Caco-2 (cell line): ENCODE data around the gene PRPF19. TPM values are rescaled to one million over a fixed set of nuclear protein-coding genes. Genes with fewer than 3 reads are reported as not detected.

Experiments
- BruUV-seq: library from RNA; stranded (reverse); fragments of 400-500 nt; replicated peaks from 2 replicates; lab custom pipeline; 2021; lab: Mats Ljungman, UMichigan
- CTCF ChIA-PET: fragments of 300-600 bp; sonication (Branson Sonifier 250); formaldehyde crosslinking; loops from one replicate; lab custom pipeline; 2022; ENCODE audit warnings: antibody characterized with exemption; lab: Charles Lee
- POLR2A ChIA-PET: fragments of 300-600 bp; sonication (Branson Sonifier 250); formaldehyde crosslinking; loops from one replicate; lab custom pipeline; 2022; ENCODE audit warnings: antibody characterized with exemption; lab: Charles Lee
- DNase-seq, 2 experiments: peaks; one replicate each; pipeline versions ENCODE4 v3.0.0 to v3.0.0-alpha.2; 2020 to 2022
- H3K27me3 ChIP-seq: replicated peaks from 2 replicates; pipeline ENCODE4 v1.6.0; 2011; ENCODE audit warnings: low read length; ENCODE audit not compliant: control insufficient read depth, insufficient read depth
- H3K36me3 ChIP-seq: 2 replicates; pipeline ENCODE4 v1.5.1; 2011; ENCODE audit warnings: low read length; ENCODE audit not compliant: control insufficient read depth, insufficient read depth
- H3K4me1 ChIP-seq: fragments of 250-450 bp; sonication (Bioruptor Pico); 2 replicates; pipeline ENCODE4 v1.5.1; 2020; ENCODE audit warnings: mild to moderate bottlenecking
- H3K4me3 ChIP-seq: 2 replicates; pipeline ENCODE4 v1.5.1; 2011; ENCODE audit warnings: low read depth, mild to moderate bottlenecking, control low read depth, low read length
- H3K9me3 ChIP-seq: fragments of 250-450 bp; sonication (Bioruptor Pico); 2 replicates; pipeline ENCODE4 v1.5.1; 2020; ENCODE audit warnings: mild to moderate bottlenecking, moderate library complexity
- H3K27ac Mint-ChIP-seq: one replicate; pipeline ENCODE4 v1.8.0; 2022; ENCODE audit warnings: mixed read lengths; ENCODE audit not compliant: unreplicated experiment
- H3K27me3 Mint-ChIP-seq: one replicate; pipeline ENCODE4 v1.8.0; 2022; ENCODE audit warnings: mixed read lengths; ENCODE audit not compliant: insufficient read depth, unreplicated experiment
- H3K36me3 Mint-ChIP-seq: one replicate; pipeline ENCODE4 v1.8.0; 2022; ENCODE audit warnings: mild to moderate bottlenecking, mixed read lengths; ENCODE audit not compliant: insufficient read depth, unreplicated experiment
- H3K4me1 Mint-ChIP-seq: one replicate; pipeline ENCODE4 v1.8.0; 2022; ENCODE audit warnings: low read depth, mixed read lengths; ENCODE audit not compliant: unreplicated experiment
- H3K4me3 Mint-ChIP-seq: one replicate; pipeline ENCODE4 v1.8.0; 2022; ENCODE audit warnings: mild to moderate bottlenecking, moderate library complexity, mixed read lengths; ENCODE audit not compliant: unreplicated experiment
- H3K9me3 Mint-ChIP-seq: one replicate; pipeline ENCODE4 v1.8.0; 2022; ENCODE audit warnings: mixed read lengths; ENCODE audit not compliant: unreplicated experiment
- CTCF ChIP-seq, 2 experiments: fragments of 200-600 bp in 1 of 2; IDR thresholded peaks; 1 replicate in 1 of 2; 2 replicates in 1 of 2; pipeline versions ENCODE4 v1.5.1 to v1.8.0; 2011 to 2022; ENCODE audit warnings: antibody characterized with exemption in 1 of 2, control low read depth in 1 of 2, inconsistent platforms in 1 of 2, low read depth in 1 of 2, low read length in 1 of 2, mild to moderate bottlenecking in 1 of 2, moderate library complexity in 1 of 2; ENCODE audit not compliant: insufficient read depth in 1 of 2, severe bottlenecking in 1 of 2, unreplicated experiment in 1 of 2
- intact Hi-C: fragments of 100-400 bp; cut with micrococcal nuclease; formaldehyde crosslinking; loops from one replicate; pipeline ENCODE4 v1.10.0; 2022; ENCODE audit not compliant: unreplicated experiment
- total RNA-seq: library from RNA; stranded (reverse); gene quantifications from 2 replicates; pipeline ENCODE4 v1.2.3, GENCODE V29; 2022

PRPF19 gene
- total RNA-seq, 1 experiment from 2014 or later: 183 TPM

- Histone ChIP-seq H3K9me3 (no peaks in the 10 kb centered on the region), H3K27me3 (no peaks in the 10 kb centered on the region), H3K4me3 (no peak overlapping the region), H3K4me1 (no peaks in the 10 kb centered on the region), H3K36me3 (no peaks in the 10 kb centered on the region)
- TF ChIP-seq CTCF (IDR thresholded peaks at IDR 0.05; ENCODE audit: insufficient read depth in 1 of 2, low read depth in 1 of 2, low read length in 1 of 2, severe bottlenecking in 1 of 2, unreplicated experiment in 1 of 2): no peak
- Mint-ChIP-seq H3K9me3 (no peaks in the 10 kb centered on the region), H3K27ac (no peak overlapping the region), H3K27me3 (no peaks in the 10 kb centered on the region), H3K4me3 (no peak overlapping the region), H3K36me3 (no peaks in the 10 kb centered on the region), H3K4me1 (peaks cover 7% of the 10 kb centered on the region)
- no TSS peak for BruUV-seq
- ChIA-PET POLR2A (interaction anchor here (0.5 kb wide), 1 partner anchor 61 kb away, joined by 5 read pairs; no protein-coding TSS in a partner anchor), CTCF (interaction anchor here (0.7 to 1.4 kb wide), 3 partner anchors 19 to 249 kb away, joined by 3 to 4 read pairs (median 3); no protein-coding TSS in a partner anchor)
- intact Hi-C loops: no loop called here
- DNase-seq: no peak
Observed at GRCh38 chr11:60867871-60868681, 38.3 kb downstream of the PRPF19 start.

- Mint-ChIP-seq H3K27me3 (peaks cover 4% of the 10 kb centered on the region), H3K9me3 (no peaks in the 10 kb centered on the region), H3K36me3 (no peaks in the 10 kb centered on the region), H3K27ac (no peak within 1 kb of the TSS), H3K4me3 (no peak within 1 kb of the TSS), H3K4me1 (peaks cover 7% of the 10 kb centered on the region)
- no TSS peak for BruUV-seq
- no peaks in the 10 kb centered on the region for H3K36me3 ChIP-seq
- H3K27me3 ChIP-seq: no peaks in the 10 kb centered on the region
- no peaks in the 10 kb centered on the region for H3K4me1 ChIP-seq
- no peak for DNase-seq
- no peak within 1 kb of the TSS for H3K4me3 ChIP-seq
- intact Hi-C loops: no loop called here
- POLR2A ChIA-PET: interaction anchor here (0.5 to 0.7 kb wide), 2 partner anchors 26 to 60 kb away, joined by 3 to 5 read pairs; no protein-coding TSS in a partner anchor
- CTCF ChIA-PET: interaction anchor here (0.7 to 1.4 kb wide), 4 partner anchors 20 to 250 kb away, joined by 3 to 4 read pairs (median 4); no protein-coding TSS in a partner anchor
- H3K9me3 ChIP-seq: no peaks in the 10 kb centered on the region
- no peak for TF ChIP-seq CTCF (IDR thresholded peaks at IDR 0.05; ENCODE audit: insufficient read depth in 1 of 2, low read depth in 1 of 2, low read length in 1 of 2, severe bottlenecking in 1 of 2, unreplicated experiment in 1 of 2)
Observed at GRCh38 chr11:60866911-60867870, 39.2 kb downstream of the PRPF19 start, which contains the start of gene ZP1. TSS of gene ZP1 (plus strand) at chr11:60867542. CDS start at chr11:60867562, 20 bp downstream.
